Sigmoid colon (tissue), 7 donors: ENCODE data around the gene TMEM168. TPM values are rescaled to one million over a fixed set of nuclear protein-coding genes. Genes with fewer than 3 reads are reported as not detected.

Experiments used
- DNase-seq: peaks from one replicate; pipeline ENCODE4 v3.0.0-alpha.2; 2019
- H3K27ac ChIP-seq, 4 donors: fragments of 200-600 bp; sonication (generic); one replicate each; pipeline ENCODE4 v1.5.1; 2016 to 2019; ENCODE audit warnings: mild to moderate bottlenecking in 1 of 4
- H3K27me3 ChIP-seq, 3 donors: fragments of 200-600 bp; sonication (generic); one replicate each; pipeline ENCODE4 v1.5.1; 2019; ENCODE audit warnings: mild to moderate bottlenecking in 1 of 3
- H3K36me3 ChIP-seq, 4 donors: fragments of 200-600 bp; sonication (generic); one replicate each; pipeline ENCODE4 v1.5.1; 2016 to 2019
- H3K4me1 ChIP-seq, 4 donors: fragments of 200-600 bp; sonication (generic); one replicate each; pipeline ENCODE4 v1.5.1; 2017 to 2019
- H3K4me3 ChIP-seq, 4 donors: fragments of 200-600 bp; sonication (generic); one replicate each; pipeline ENCODE4 v1.5.1; 2017 to 2019; ENCODE audit warnings: mild to moderate bottlenecking in 2 of 4, moderate library complexity in 1 of 4
- H3K9me3 ChIP-seq, 4 donors: fragments of 200-600 bp in 3 of 4; sonication (generic) in 3 of 4; one replicate each; pipeline versions ENCODE4 v1.5.1 to v1.6.1; 2013 to 2019
- EP300 ChIP-seq, 4 donors: sonication (generic); formaldehyde crosslinking; IDR thresholded peaks; one replicate each; pipeline ENCODE4 v1.6.1; 2017; ENCODE audit warnings: antibody characterized with exemption in 4 of 4
- POLR2A ChIP-seq, 2 donors: fragments of 450-650 bp; IDR thresholded peaks; one replicate each; pipeline ENCODE4 v1.6.1; 2016; ENCODE audit warnings: antibody characterized with exemption in 2 of 2, mild to moderate bottlenecking in 2 of 2, moderate library complexity in 2 of 2
- POLR2AphosphoS5 ChIP-seq, 4 donors: sonication (generic); formaldehyde crosslinking; IDR thresholded peaks; one replicate each; pipeline ENCODE4 v1.6.1; 2017; ENCODE audit warnings: antibody characterized with exemption in 4 of 4
- WGBS, 2 donors: extraction: QIAGEN DNeasy Blood & Tissue Kit; methylation state at CpG; one replicate each; pipeline ENCODE4 v1.1.7; 2013; 5-methylcytosine and 5-hydroxymethylcytosine counted together
- intact Hi-C: fragments of 100-400 bp; cut with DNase I; formaldehyde crosslinking; loops from one replicate; pipeline ENCODE4 v1.15.1; 2023
- polyA plus RNA-seq, 3 donors: library from polyadenylated mRNA; stranded (reverse); fragments of 200-250 nt; gene quantifications; one replicate each; pipeline ENCODE4 v1.2.3, GENCODE V29; 2013
- total RNA-seq, 4 donors: library from RNA; depleted of rRNA; stranded (reverse); fragments of >200 nt; gene quantifications; one replicate each; pipeline ENCODE4 v1.1.0, GENCODE V29; 2016
- TF ChIP-seq, protein P1 (sequence below), 4 experiments: fragments of 450-650 bp in 3 of 4; fragments of 200-600 bp in 1 of 4; IDR thresholded peaks; one replicate each; pipeline ENCODE4 v1.5.1; 2016 to 2019; ENCODE audit warnings: antibody characterized with exemption in 4 of 4, mild to moderate bottlenecking in 3 of 4, moderate library complexity in 2 of 4
- donor health status: healthy with polysubstance abuse.
- donor health status: Bipolar disorder and iron deficiency.
- donor health status: healthy.

TMEM168 gene
- total and polyA plus RNA-seq, 7 donors, result 1.2 to 24.3 (median 14.3) TPM

DNA sequence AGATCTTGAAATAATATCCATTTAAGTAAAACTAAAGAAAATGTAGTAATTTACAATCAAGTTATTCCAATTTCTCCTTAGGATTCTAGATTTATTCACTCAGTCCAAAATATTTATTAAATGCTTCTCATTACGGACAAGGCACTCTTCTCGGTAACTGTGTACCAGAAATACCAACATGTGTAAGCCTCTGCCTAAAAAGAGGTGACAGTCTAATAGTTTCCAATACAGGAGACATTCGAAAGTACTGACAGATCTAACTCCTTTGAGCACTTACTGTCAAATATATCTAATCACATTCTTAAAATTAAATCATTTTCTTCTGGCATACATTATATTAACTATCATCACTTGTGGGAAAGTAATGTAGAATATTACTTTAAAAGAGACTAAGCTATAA is 26.9 kb downstream of the TMEM168 start:
- intact Hi-C loops, result no loop called here
- H3K9me3 ChIP-seq, result no peaks in the 10 kb centered on the region
- TF ChIP-seq EP300 (IDR thresholded peaks at IDR 0.05), result no peak
- no peak for TF ChIP-seq POLR2AphosphoS5 (IDR thresholded peaks at IDR 0.05)
- TF ChIP-seq, protein P1, sequence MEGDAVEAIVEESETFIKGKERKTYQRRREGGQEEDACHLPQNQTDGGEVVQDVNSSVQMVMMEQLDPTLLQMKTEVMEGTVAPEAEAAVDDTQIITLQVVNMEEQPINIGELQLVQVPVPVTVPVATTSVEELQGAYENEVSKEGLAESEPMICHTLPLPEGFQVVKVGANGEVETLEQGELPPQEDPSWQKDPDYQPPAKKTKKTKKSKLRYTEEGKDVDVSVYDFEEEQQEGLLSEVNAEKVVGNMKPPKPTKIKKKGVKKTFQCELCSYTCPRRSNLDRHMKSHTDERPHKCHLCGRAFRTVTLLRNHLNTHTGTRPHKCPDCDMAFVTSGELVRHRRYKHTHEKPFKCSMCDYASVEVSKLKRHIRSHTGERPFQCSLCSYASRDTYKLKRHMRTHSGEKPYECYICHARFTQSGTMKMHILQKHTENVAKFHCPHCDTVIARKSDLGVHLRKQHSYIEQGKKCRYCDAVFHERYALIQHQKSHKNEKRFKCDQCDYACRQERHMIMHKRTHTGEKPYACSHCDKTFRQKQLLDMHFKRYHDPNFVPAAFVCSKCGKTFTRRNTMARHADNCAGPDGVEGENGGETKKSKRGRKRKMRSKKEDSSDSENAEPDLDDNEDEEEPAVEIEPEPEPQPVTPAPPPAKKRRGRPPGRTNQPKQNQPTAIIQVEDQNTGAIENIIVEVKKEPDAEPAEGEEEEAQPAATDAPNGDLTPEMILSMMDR (IDR thresholded peaks at IDR 0.05), result no peak
- TF ChIP-seq POLR2A (IDR thresholded peaks at IDR 0.05), result no peak
- H3K4me3 ChIP-seq, result no peak overlapping the region
- H3K4me1 ChIP-seq, result no peaks in the 10 kb centered on the region
- no peaks in the 10 kb centered on the region for H3K27me3 ChIP-seq
- no peak for DNase-seq
- 76 to 96% methylated on average over 3 of the region's 3 CpGs for WGBS, 2 donors
- H3K27ac ChIP-seq, result no peak overlapping the region
- peaks cover 0 to 10% (median 0%) of the 10 kb centered on the region in 4 donors for H3K36me3 ChIP-seq

DNA sequence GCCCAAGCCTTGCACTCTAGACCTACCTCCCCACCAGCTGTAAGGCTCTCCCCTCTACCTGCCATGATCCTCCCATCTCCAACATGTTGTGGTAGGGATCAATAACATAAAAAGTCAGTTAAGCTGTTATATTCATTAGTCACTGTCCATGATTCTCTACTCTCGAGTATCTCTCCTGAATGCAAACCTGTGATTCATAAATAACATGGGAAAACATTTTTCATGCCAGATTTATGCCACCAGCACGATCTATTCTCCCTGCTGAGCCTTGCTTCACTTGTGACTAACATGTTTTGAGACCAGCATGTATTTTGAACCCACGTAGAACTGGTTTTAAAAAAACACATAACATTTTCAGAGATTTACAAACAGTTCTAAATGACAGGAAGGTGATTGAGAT is 30.3 kb downstream of the TMEM168 start:
- TF ChIP-seq POLR2AphosphoS5 (IDR thresholded peaks at IDR 0.05) (no peak), EP300 (IDR thresholded peaks at IDR 0.05) (no peak), POLR2A (IDR thresholded peaks at IDR 0.05) (no peak)
- TF ChIP-seq, protein P1 (IDR thresholded peaks at IDR 0.05), result no peak
- intact Hi-C loops, result no loop called here
- Histone ChIP-seq H3K36me3 (no peaks in the 10 kb centered on the region), H3K27me3 (no peaks in the 10 kb centered on the region), H3K27ac (no peak overlapping the region), H3K9me3 (no peaks in the 10 kb centered on the region), H3K4me1 (no peaks in the 10 kb centered on the region), H3K4me3 (no peak overlapping the region)
- no peak for DNase-seq
- 91 to 94% methylated on average over 3 of the region's 3 CpGs for WGBS, 2 donors

DNA sequence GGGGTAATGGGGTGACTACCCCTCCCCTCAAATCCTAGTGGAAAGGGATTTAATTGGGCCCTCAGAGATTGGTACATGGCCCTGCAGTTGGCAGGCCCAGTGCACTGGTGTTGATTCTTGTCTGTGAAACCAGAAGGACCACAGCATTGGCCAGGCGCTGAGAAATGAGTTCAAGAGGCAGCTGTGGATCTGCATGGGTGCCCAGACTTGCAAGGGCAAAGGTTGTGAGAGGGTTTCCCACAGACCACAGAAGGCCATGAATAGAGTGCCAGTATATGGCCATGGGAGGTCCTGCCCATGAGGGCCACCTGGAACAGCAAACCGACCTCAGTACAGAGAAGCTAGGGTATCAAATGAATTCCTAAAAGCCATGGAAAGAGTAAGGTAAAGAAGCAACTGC is 32.9 kb downstream of the TMEM168 start:
- TF ChIP-seq EP300 (IDR thresholded peaks at IDR 0.05) (no peak), POLR2A (IDR thresholded peaks at IDR 0.05) (no peak), POLR2AphosphoS5 (IDR thresholded peaks at IDR 0.05) (no peak)
- TF ChIP-seq, protein P1 (IDR thresholded peaks at IDR 0.05), result no peak
- no peaks in the 10 kb centered on the region for H3K36me3 ChIP-seq
- H3K4me3 ChIP-seq, result no peak overlapping the region
- H3K27ac ChIP-seq, result no peak overlapping the region
- WGBS, 2 donors, result 90 to 93% methylated on average over 2 of the region's 2 CpGs
- H3K4me1 ChIP-seq, result no peaks in the 10 kb centered on the region
- intact Hi-C loops, result no loop called here
- no peak for DNase-seq
- H3K9me3 ChIP-seq, result no peaks in the 10 kb centered on the region
- no peaks in the 10 kb centered on the region for H3K27me3 ChIP-seq

DNA sequence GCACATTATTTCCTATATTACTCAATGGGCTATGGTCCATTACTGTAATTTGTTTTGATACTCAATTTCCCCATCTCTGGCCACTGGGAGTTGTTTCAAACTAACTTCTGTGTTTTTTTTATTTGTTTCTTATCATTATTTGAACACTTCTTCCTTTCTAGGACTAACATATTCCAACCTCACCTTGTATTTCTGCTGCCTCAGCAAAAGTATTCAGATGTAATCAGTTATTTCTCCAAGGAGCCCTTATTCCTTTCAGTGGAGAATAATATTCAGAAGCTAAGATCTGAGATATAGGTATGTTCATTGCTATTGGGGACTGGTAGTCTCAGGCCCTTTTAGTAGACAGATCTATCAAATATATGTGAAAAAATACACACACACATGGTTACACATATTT is 36.9 kb downstream of the TMEM168 start:
- DNase-seq, result no peak
- H3K27me3 ChIP-seq, result no peaks in the 10 kb centered on the region
- intact Hi-C loops, result no loop called here
- no peaks in the 10 kb centered on the region for H3K36me3 ChIP-seq
- H3K9me3 ChIP-seq, result no peaks in the 10 kb centered on the region
- H3K27ac ChIP-seq, result no peak overlapping the region
- H3K4me1 ChIP-seq, result no peaks in the 10 kb centered on the region
- H3K4me3 ChIP-seq, result no peak overlapping the region
- no peak for TF ChIP-seq POLR2AphosphoS5 (IDR thresholded peaks at IDR 0.05)
- TF ChIP-seq EP300 (IDR thresholded peaks at IDR 0.05), result no peak
- no peak for TF ChIP-seq POLR2A (IDR thresholded peaks at IDR 0.05)
- TF ChIP-seq, protein P1 (IDR thresholded peaks at IDR 0.05), result no peak

DNA sequence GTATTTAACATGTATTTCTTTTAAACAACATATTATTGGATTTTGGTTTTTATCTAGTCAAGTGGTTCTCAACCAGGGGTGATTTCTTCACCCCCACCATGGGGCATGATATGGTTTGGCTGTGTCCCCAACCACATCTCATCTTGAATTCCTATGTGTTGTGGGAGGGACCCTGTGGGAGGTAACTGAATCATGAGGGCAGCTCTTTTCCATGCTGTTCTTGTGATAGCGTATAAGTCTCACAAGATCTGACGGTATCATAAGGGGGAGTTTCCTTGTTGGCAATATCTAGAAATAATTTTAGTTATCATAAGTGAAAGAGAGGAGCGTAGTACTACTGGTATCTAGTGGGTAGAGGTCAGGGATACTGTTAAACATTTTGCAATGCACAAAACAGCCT is 37.6 kb downstream of the TMEM168 start:
- WGBS, 2 donors, result 90 to 95% methylated on average over 3 of the region's 3 CpGs
- DNase-seq, result no peak
- TF ChIP-seq, protein P1 (IDR thresholded peaks at IDR 0.05), result no peak
- TF ChIP-seq POLR2A (IDR thresholded peaks at IDR 0.05) (no peak), POLR2AphosphoS5 (IDR thresholded peaks at IDR 0.05) (no peak), EP300 (IDR thresholded peaks at IDR 0.05) (no peak)
- intact Hi-C loops, result no loop called here
- Histone ChIP-seq H3K4me3 (no peak overlapping the region), H3K4me1 (no peaks in the 10 kb centered on the region), H3K27ac (no peak overlapping the region), H3K9me3 (no peaks in the 10 kb centered on the region), H3K36me3 (no peaks in the 10 kb centered on the region), H3K27me3 (no peaks in the 10 kb centered on the region)
